DMS153 treated with DMSO at 0.1 percent for 48 hours (cell line): Measurements from ENCODE around the gene ICA1L.

Experiments used
- DNase-seq: peaks from one replicate; lab custom pipeline; 2025; ENCODE audit not compliant: unreplicated experiment; lab: John Stamatoyannopoulos, UW

Gene ICA1L

GRCh38 chr2:202749477-202749876 lies 122.1 kb downstream of the ICA1L start:
- no peak for DNase-seq

GRCh38 chr2:202743613-202744012 lies 128.0 kb downstream of the ICA1L start:
- no peak for DNase-seq

- no peak for DNase-seq
Measured at GRCh38 chr2:202736826-202737225, 134.7 kb downstream of the ICA1L start.

DNA sequence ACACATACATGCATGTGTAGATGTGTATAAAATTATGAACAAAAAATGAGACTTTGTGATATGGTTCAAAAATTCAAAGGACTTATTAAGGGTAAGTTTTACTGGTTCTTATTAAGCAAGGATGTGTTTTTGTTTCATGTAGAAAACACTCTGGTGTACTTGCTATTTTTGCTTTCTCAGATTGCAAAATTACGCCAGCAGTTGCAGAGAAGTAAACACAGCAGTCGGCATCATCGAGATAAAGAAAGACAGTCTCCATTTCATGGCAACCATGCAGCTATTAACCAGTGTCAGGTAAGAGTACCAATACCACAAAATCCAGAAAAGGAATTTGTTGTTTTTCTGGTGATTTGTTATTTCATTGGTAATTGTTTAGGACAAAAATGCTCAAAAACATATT lies 145.5 kb downstream of the ICA1L start:
- DNase-seq, result no peak

GRCh38 chr2:202723746-202724145 lies 147.8 kb downstream of the ICA1L start:
- no peak for DNase-seq
